DOHH2 (cell line): ENCODE results near the gene CPZ.

Experiments used
- CTCF ChIP-seq: fragments of 200-600 bp; sonication (generic); IDR thresholded peaks from one replicate; pipeline ENCODE4 v1.5.1; 2014; ENCODE audit warnings: antibody characterized with exemption, mild to moderate bottlenecking, low read depth, low read length; ENCODE audit not compliant: poor library complexity, severe bottlenecking
- EZH2phosphoT487 ChIP-seq: fragments of 200-600 bp; sonication (generic); IDR thresholded peaks from 2 replicates; pipeline ENCODE4 v1.6.1; 2017; ENCODE audit warnings: borderline replicate concordance, mild to moderate bottlenecking, antibody characterized with exemption, low read length, moderate library complexity, mixed read lengths

- TF ChIP-seq CTCF = no peak
- TF ChIP-seq EZH2phosphoT487 = no peak
These were observed 9.0 kb downstream of the CPZ start for GRCh38 chr4:8601556-8601955.
